Mesangial cell (primary cell): Measurements from ENCODE around the gene FOXP1. TPM values are rescaled to one million over a fixed set of nuclear protein-coding genes. Genes with fewer than 3 reads are reported as not detected.

Source experiments
- total RNA-seq: library from RNA; depleted of rRNA; stranded (reverse); fragments of >200 nt; gene quantifications from 2 replicates; pipeline ENCODE4 v1.2.3, GENCODE V29; 2015

FOXP1 gene
- total RNA-seq = 94.7 and 96.8 TPM in 2 replicates

DNA sequence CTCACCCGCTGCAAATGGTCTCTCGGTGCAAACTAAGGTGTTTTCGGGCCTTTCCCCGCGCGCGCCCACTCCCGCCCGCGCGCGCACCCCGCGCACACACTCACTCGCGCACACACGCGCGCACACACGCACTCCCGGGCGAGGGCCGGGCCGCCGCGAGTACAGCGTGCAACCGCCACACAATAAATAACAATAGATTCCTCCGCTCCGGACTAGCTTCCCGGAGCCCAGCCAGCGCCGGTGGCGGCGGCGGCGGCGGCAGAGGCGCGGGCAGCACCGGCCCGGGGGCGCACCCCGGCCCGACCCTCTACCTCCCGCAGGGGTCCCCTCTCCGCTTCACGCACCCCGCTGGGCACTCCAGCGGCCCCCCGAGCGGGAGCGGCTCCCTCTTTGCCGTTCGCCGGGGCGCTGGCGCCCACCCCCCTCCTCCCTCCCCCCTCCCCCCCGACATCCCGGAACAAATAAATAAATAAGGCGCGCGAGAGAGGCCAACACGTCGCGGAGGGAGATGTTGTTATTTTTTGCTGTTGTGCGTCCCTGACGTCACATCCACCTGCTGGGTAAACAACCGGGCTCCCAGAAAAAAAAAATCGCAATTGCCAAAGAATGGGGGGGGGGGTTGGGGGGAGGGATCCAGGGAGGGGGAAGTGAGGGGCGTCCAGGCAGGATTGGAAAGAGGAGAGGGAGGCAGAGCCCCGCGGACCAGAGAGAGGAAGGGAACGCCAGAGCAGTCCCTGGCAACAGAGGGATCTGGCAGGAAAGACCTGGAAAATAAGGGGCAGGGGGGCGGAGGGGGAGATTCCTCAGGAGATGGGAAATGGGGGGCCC lies at the start of gene FOXP1:
Gene FOXP1 (minus strand): TSS at position 163 of the 828 bp plus-strand sequence. CDS start 385,347 bp downstream, outside the sequence.

Other genes starting within 250 kb of the FOXP1 start
- 2.0 and 4.2 TPM in 2 replicates for gene EIF4E3, start 141.7 kb upstream of the FOXP1 start, total RNA-seq
- 0.81 and 0.89 TPM in 2 replicates for gene GPR27, start 170.1 kb upstream of the FOXP1 start, total RNA-seq
- gene PROK2, start 201.4 kb upstream of the FOXP1 start, total RNA-seq = not detected in 2 replicates